GM23338 (cell line): ENCODE measurements around the gene HPDL. TPM values are rescaled to one million over a fixed set of nuclear protein-coding genes. Genes with fewer than 3 reads are reported as not detected.

ENCODE experiments used
- ATAC-seq: fragments of 200-7000 bp; cut with Tn5 transposase; 3 replicates; pipeline ENCODE4 v1.9.1; 2020
- DNase-seq: peaks from one replicate; pipeline ENCODE4 v3.0.0-alpha.2; 2015; ENCODE audit warnings: low spot score
- H2AFZ ChIP-seq: fragments of 200-600 bp; sonication (generic); 2 replicates; pipeline ENCODE4 v1.8.0; 2016; ENCODE audit warnings: antibody characterized with exemption, mild to moderate bottlenecking, moderate library complexity
- H3F3A ChIP-seq: fragments of 200-600 bp; sonication (generic); replicated peaks from 2 replicates; pipeline ENCODE4 v1.8.0; 2017; ENCODE audit warnings: antibody characterized with exemption, mixed run types, low read depth
- H3K27ac ChIP-seq: fragments of 200-600 bp; sonication (generic); 2 replicates; pipeline ENCODE4 v1.6.1; 2016; ENCODE audit warnings: low read depth
- H3K27me3 ChIP-seq: fragments of 200-600 bp; sonication (generic); 2 replicates; pipeline ENCODE4 v1.8.0; 2016; ENCODE audit warnings: mild to moderate bottlenecking, mixed run types, moderate library complexity; ENCODE audit not compliant: insufficient read depth
- H3K36me3 ChIP-seq: fragments of 200-600 bp; sonication (generic); 2 replicates; pipeline ENCODE4 v1.8.0; 2016; ENCODE audit warnings: mild to moderate bottlenecking; ENCODE audit not compliant: insufficient read depth
- H3K4me1 ChIP-seq: fragments of 200-600 bp; sonication (generic); 2 replicates; pipeline ENCODE4 v1.8.0; 2016; ENCODE audit warnings: mild to moderate bottlenecking, moderate library complexity; ENCODE audit not compliant: insufficient read depth
- H3K4me2 ChIP-seq: fragments of 200-600 bp; sonication (generic); 2 replicates; pipeline ENCODE4 v1.7.1; 2017; ENCODE audit warnings: mixed run types
- H3K4me3 ChIP-seq: fragments of 200-600 bp; sonication (generic); 2 replicates; pipeline ENCODE4 v1.6.1; 2016; ENCODE audit warnings: mixed run types
- H3K79me2 ChIP-seq: fragments of 200-600 bp; sonication (generic); replicated peaks from 2 replicates; pipeline ENCODE4 v1.8.0; 2017; ENCODE audit warnings: mild to moderate bottlenecking; ENCODE audit not compliant: insufficient read depth
- H3K9me2 ChIP-seq: fragments of 200-600 bp; sonication (generic); 2 replicates; pipeline ENCODE4 v1.8.0; 2017; ENCODE audit not compliant: insufficient read depth
- H4K20me1 ChIP-seq: fragments of 200-600 bp; sonication (generic); replicated peaks from 2 replicates; pipeline ENCODE4 v1.8.0; 2017; ENCODE audit warnings: mild to moderate bottlenecking; ENCODE audit not compliant: insufficient read depth
- H3K27ac Mint-ChIP-seq: 2 replicates; pipeline ENCODE4 v1.8.0; 2020; ENCODE audit warnings: inconsistent platforms, mild to moderate bottlenecking, moderate library complexity, mixed read lengths
- H3K27me3 Mint-ChIP-seq: 3 replicates; pipeline ENCODE4 v1.8.0; 2022; ENCODE audit warnings: low read depth, mild to moderate bottlenecking, moderate library complexity, mixed read lengths, inconsistent platforms; ENCODE audit not compliant: insufficient read depth, poor library complexity
- H3K36me3 Mint-ChIP-seq: 3 replicates; pipeline ENCODE4 v1.8.0; 2021; ENCODE audit warnings: low read depth, mild to moderate bottlenecking, inconsistent platforms, moderate library complexity, mixed read lengths
- H3K4me1 Mint-ChIP-seq: 3 replicates; pipeline ENCODE4 v1.8.0; 2020; ENCODE audit warnings: mild to moderate bottlenecking, inconsistent platforms, mixed read lengths
- H3K4me3 Mint-ChIP-seq: 3 replicates; pipeline ENCODE4 v1.8.0; 2021; ENCODE audit warnings: moderate library complexity, mild to moderate bottlenecking, inconsistent platforms, mixed read lengths
- H3K9me3 Mint-ChIP-seq: 3 replicates; pipeline ENCODE4 v1.8.0; 2020; ENCODE audit warnings: moderate library complexity, mild to moderate bottlenecking, inconsistent platforms, mixed read lengths
- CREB1 ChIP-seq: fragments of 250-450 bp; sonication (Bioruptor Pico); IDR thresholded peaks from 2 replicates; pipeline ENCODE4 v1.5.0; 2020; ENCODE audit warnings: low read depth, mild to moderate bottlenecking, moderate library complexity
- ETS1 ChIP-seq: IDR thresholded peaks from 2 replicates; pipeline ENCODE4 v1.6.1; 2016; ENCODE audit warnings: antibody characterized with exemption
- EZH2 ChIP-seq: fragments of 200-600 bp; sonication (generic); IDR thresholded peaks from one replicate; pipeline ENCODE4 v1.8.0; 2017; ENCODE audit warnings: antibody characterized with exemption, mild to moderate bottlenecking, low read depth; ENCODE audit not compliant: unreplicated experiment
- EZH2phosphoT487 ChIP-seq: fragments of 200-600 bp; sonication (generic); IDR thresholded peaks from one replicate; pipeline ENCODE4 v1.8.1; 2018; ENCODE audit warnings: antibody characterized with exemption; ENCODE audit not compliant: unreplicated experiment
- JUNB ChIP-seq: IDR thresholded peaks from one replicate; pipeline ENCODE4 v1.6.1; 2016; ENCODE audit warnings: antibody characterized with exemption; ENCODE audit not compliant: unreplicated experiment
- POLR2AphosphoS5 ChIP-seq: IDR thresholded peaks from 2 replicates; pipeline ENCODE4 v1.6.1; 2016; ENCODE audit warnings: antibody characterized with exemption, low read depth
- STAT1 ChIP-seq: IDR thresholded peaks from one replicate; pipeline ENCODE4 v1.6.1; 2016; ENCODE audit warnings: antibody characterized with exemption; ENCODE audit not compliant: unreplicated experiment
- ZNF114 ChIP-seq: fragments of 250-450 bp; sonication (Bioruptor Pico); IDR thresholded peaks from 2 replicates; pipeline ENCODE4 v1.5.0; 2020; ENCODE audit warnings: mild to moderate bottlenecking, moderate library complexity
- ZNF331 ChIP-seq: fragments of 250-450 bp; sonication (Bioruptor Pico); IDR thresholded peaks from 2 replicates; pipeline ENCODE4 v1.5.0; 2020; ENCODE audit warnings: low read depth, mild to moderate bottlenecking, moderate library complexity
- polyA plus RNA-seq: library from polyadenylated mRNA; unstranded; fragments of >200 nt; fragmentation: Nextera tagmentation; extraction: Ambion mirVana; gene quantifications from 2 replicates; pipeline ENCODE4 v1.2.1, GENCODE V29; 2016
- total RNA-seq: library from RNA; depleted of rRNA; stranded (reverse); fragments of >200 nt; shearing (Covaris generic); gene quantifications from 2 replicates; pipeline ENCODE4 v1.2.3, GENCODE V29; 2014
- TF ChIP-seq, protein P1 (sequence below), 2 experiments: fragments of 200-600 bp in 1 of 2; sonication (generic) in 1 of 2; conservative IDR thresholded peaks; 2 replicates each; pipeline versions ENCODE4 v1.5.1 to v1.6.1; 2016 to 2017; ENCODE audit warnings: antibody characterized with exemption in 2 of 2, low read depth in 2 of 2, mild to moderate bottlenecking in 2 of 2, moderate library complexity in 1 of 2
- TF ChIP-seq, protein P2 (sequence below): fragments of 250-450 bp; sonication (Bioruptor Pico); IDR thresholded peaks from 2 replicates; pipeline ENCODE4 v1.5.0; 2020; ENCODE audit warnings: mild to moderate bottlenecking, moderate library complexity

The HPDL gene
- total and polyA plus RNA-seq, 2 experiments from 2014 or later = 36.5 to 82.1 TPM

DNA sequence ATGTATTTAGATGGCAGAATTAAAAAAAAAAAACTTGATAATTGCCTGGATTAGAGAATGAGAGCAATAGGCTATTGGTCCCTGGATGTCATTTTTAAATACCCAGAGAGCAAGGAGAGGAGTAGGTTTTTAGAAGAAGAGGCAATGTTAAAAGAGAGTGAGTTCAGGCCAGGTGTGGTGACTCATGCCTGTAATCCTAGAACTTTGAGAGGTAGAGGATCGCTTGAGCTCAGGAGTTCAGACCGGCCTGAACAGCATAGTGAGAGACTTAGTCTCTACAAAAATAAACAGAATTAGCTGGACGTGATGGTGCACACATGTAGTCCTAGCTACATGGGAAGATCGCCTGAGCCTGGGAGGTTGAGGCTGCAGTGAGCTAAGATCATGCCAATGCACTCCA, 29.5 kb downstream of the HPDL start:
- no peak overlapping the region for H3K4me3 ChIP-seq
- H4K20me1 ChIP-seq = no peaks in the 10 kb centered on the region
- no peaks in the 10 kb centered on the region for H3K27me3 ChIP-seq
- H3F3A ChIP-seq = peaks cover 5% of the 10 kb centered on the region; the same call in 1 of the 2 replicates
- Mint-ChIP-seq H3K4me3 (no peak overlapping the region), H3K4me1 (peaks cover 17% of the 10 kb centered on the region), H3K27ac (peak overlapping the region; percentile 26; the same call in 1 of the 2 replicates), H3K27me3 (no peaks in the 10 kb centered on the region), H3K36me3 (no peaks in the 10 kb centered on the region), H3K9me3 (no peaks in the 10 kb centered on the region)
- no peaks in the 10 kb centered on the region for H3K36me3 ChIP-seq
- no peak overlapping the region for H2AFZ ChIP-seq
- peaks cover 11% of the 10 kb centered on the region for H3K4me1 ChIP-seq
- no peaks in the 10 kb centered on the region for H3K9me2 ChIP-seq
- DNase-seq = no peak
- no peaks in the 10 kb centered on the region for H3K79me2 ChIP-seq
- TF ChIP-seq EZH2phosphoT487 = no peak
- no peak for TF ChIP-seq EZH2
- no peak for TF ChIP-seq ZNF114
- no peak for TF ChIP-seq CREB1
- TF ChIP-seq JUNB = no peak
- TF ChIP-seq, protein P1, sequence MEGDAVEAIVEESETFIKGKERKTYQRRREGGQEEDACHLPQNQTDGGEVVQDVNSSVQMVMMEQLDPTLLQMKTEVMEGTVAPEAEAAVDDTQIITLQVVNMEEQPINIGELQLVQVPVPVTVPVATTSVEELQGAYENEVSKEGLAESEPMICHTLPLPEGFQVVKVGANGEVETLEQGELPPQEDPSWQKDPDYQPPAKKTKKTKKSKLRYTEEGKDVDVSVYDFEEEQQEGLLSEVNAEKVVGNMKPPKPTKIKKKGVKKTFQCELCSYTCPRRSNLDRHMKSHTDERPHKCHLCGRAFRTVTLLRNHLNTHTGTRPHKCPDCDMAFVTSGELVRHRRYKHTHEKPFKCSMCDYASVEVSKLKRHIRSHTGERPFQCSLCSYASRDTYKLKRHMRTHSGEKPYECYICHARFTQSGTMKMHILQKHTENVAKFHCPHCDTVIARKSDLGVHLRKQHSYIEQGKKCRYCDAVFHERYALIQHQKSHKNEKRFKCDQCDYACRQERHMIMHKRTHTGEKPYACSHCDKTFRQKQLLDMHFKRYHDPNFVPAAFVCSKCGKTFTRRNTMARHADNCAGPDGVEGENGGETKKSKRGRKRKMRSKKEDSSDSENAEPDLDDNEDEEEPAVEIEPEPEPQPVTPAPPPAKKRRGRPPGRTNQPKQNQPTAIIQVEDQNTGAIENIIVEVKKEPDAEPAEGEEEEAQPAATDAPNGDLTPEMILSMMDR (conservative IDR thresholded peaks at IDR 0.05; ENCODE audit: low read depth in 2 of 2) = no peak
- TF ChIP-seq ZNF331 = no peak
- no peak for TF ChIP-seq ETS1
- TF ChIP-seq, protein P2, sequence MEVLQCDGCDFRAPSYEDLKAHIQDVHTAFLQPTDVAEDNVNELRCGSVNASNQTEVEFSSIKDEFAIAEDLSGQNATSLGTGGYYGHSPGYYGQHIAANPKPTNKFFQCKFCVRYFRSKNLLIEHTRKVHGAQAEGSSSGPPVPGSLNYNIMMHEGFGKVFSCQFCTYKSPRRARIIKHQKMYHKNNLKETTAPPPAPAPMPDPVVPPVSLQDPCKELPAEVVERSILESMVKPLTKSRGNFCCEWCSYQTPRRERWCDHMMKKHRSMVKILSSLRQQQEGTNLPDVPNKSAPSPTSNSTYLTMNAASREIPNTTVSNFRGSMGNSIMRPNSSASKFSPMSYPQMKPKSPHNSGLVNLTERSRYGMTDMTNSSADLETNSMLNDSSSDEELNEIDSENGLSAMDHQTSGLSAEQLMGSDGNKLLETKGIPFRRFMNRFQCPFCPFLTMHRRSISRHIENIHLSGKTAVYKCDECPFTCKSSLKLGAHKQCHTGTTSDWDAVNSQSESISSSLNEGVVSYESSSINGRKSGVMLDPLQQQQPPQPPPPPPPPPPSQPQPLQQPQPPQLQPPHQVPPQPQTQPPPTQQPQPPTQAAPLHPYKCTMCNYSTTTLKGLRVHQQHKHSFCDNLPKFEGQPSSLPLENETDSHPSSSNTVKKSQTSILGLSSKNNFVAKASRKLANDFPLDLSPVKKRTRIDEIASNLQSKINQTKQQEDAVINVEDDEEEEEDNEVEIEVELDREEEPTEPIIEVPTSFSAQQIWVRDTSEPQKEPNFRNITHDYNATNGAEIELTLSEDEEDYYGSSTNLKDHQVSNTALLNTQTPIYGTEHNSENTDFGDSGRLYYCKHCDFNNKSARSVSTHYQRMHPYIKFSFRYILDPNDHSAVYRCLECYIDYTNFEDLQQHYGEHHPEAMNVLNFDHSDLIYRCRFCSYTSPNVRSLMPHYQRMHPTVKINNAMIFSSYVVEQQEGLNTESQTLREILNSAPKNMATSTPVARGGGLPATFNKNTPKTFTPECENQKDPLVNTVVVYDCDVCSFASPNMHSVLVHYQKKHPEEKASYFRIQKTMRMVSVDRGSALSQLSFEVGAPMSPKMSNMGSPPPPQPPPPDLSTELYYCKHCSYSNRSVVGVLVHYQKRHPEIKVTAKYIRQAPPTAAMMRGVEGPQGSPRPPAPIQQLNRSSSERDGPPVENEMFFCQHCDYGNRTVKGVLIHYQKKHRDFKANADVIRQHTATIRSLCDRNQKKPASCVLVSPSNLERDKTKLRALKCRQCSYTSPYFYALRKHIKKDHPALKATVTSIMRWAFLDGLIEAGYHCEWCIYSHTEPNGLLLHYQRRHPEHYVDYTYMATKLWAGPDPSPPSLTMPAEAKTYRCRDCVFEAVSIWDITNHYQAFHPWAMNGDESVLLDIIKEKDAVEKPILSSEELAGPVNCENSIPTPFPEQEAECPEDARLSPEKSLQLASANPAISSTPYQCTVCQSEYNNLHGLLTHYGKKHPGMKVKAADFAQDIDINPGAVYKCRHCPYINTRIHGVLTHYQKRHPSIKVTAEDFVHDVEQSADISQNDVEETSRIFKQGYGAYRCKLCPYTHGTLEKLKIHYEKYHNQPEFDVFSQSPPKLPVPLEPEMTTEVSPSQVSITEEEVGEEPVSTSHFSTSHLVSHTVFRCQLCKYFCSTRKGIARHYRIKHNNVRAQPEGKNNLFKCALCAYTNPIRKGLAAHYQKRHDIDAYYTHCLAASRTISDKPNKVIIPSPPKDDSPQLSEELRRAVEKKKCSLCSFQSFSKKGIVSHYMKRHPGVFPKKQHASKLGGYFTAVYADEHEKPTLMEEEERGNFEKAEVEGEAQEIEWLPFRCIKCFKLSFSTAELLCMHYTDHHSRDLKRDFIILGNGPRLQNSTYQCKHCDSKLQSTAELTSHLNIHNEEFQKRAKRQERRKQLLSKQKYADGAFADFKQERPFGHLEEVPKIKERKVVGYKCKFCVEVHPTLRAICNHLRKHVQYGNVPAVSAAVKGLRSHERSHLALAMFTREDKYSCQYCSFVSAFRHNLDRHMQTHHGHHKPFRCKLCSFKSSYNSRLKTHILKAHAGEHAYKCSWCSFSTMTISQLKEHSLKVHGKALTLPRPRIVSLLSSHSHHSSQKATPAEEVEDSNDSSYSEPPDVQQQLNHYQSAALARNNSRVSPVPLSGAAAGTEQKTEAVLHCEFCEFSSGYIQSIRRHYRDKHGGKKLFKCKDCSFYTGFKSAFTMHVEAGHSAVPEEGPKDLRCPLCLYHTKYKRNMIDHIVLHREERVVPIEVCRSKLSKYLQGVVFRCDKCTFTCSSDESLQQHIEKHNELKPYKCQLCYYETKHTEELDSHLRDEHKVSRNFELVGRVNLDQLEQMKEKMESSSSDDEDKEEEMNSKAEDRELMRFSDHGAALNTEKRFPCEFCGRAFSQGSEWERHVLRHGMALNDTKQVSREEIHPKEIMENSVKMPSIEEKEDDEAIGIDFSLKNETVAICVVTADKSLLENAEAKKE (CRISPR knock-in tag) = no peak
- TF ChIP-seq STAT1 = no peak
- no peak for TF ChIP-seq POLR2AphosphoS5
- no peak overlapping the region for H3K4me2 ChIP-seq
- H3K27ac ChIP-seq = no peak overlapping the region
- ATAC-seq = no peak
